SH-SY5Y (cell line): ENCODE data around the gene FGF21.

Experiments used
- GATA2 ChIP-seq: IDR thresholded peaks from 2 replicates; pipeline ENCODE4 v1.6.1; 2011; ENCODE audit warnings: mild to moderate bottlenecking, low read depth, low read length
- GATA3 ChIP-seq: IDR thresholded peaks from 2 replicates; pipeline ENCODE4 v1.6.1; 2011; ENCODE audit warnings: low read depth, mild to moderate bottlenecking, low read length, moderate library complexity

GRCh38 chr19:48720613-48721296 lies 34.6 kb upstream of the FGF21 start:
- TF ChIP-seq GATA2: no peak
- no peak for TF ChIP-seq GATA3
